Neuronal stem cell (in vitro differentiated cells): ENCODE results near the gene SCOC. TPM values are rescaled to one million over a fixed set of nuclear protein-coding genes. Genes with fewer than 3 reads are reported as not detected.

Experiments
- DNase-seq: peaks from one replicate; pipeline ENCODE4 v3.0.0-alpha.2; 2013; ENCODE audit warnings: low spot score
- H2AFZ ChIP-seq: one replicate; pipeline ENCODE4 v1.6.1; 2013; ENCODE audit warnings: mild to moderate bottlenecking, low read length, inconsistent platforms
- H2AK5ac ChIP-seq: 2 replicates; pipeline ENCODE4 v1.6.1; 2013; ENCODE audit warnings: low read depth, mild to moderate bottlenecking, inconsistent platforms, low read length, moderate library complexity, mixed read lengths
- H2BK120ac ChIP-seq: 2 replicates; pipeline ENCODE4 v1.6.1; 2013; ENCODE audit warnings: low read depth, mild to moderate bottlenecking, inconsistent platforms, low read length, moderate library complexity, mixed read lengths
- H2BK12ac ChIP-seq: one replicate; pipeline ENCODE4 v1.6.1; 2013; ENCODE audit warnings: low read length, inconsistent platforms
- H2BK15ac ChIP-seq: 2 replicates; pipeline ENCODE4 v1.6.1; 2013; ENCODE audit warnings: mild to moderate bottlenecking, low read length, inconsistent platforms, mixed read lengths
- H2BK5ac ChIP-seq: one replicate; pipeline ENCODE4 v1.6.1; 2013; ENCODE audit warnings: inconsistent platforms, mild to moderate bottlenecking, low read length, moderate library complexity
- H3K14ac ChIP-seq: one replicate; pipeline ENCODE4 v1.6.1; 2013; ENCODE audit warnings: low read length, inconsistent platforms
- H3K18ac ChIP-seq: 2 replicates; pipeline ENCODE4 v1.6.1; 2013; ENCODE audit warnings: low read length, inconsistent platforms
- H3K23ac ChIP-seq: 2 replicates; pipeline ENCODE4 v1.6.1; 2013; ENCODE audit warnings: low read depth, mild to moderate bottlenecking, mixed read lengths, low read length, inconsistent platforms; ENCODE audit not compliant: poor library complexity
- H3K27ac ChIP-seq: replicated peaks from 3 replicates; pipeline ENCODE4 v1.5.1; 2013; ENCODE audit warnings: low read length, inconsistent platforms
- H3K27me3 ChIP-seq, 3 experiments: 2 replicates each; pipeline ENCODE4 v1.6.1; 2013; ENCODE audit warnings: low read length in 3 of 3, mild to moderate bottlenecking in 2 of 3, inconsistent platforms in 1 of 3, low read depth in 1 of 3, mixed read lengths in 1 of 3, moderate library complexity in 1 of 3; ENCODE audit not compliant: control insufficient read depth in 3 of 3, insufficient read depth in 3 of 3
- H3K36me3 ChIP-seq, 2 donors: replicated peaks in 1 of 2; 2 replicates each; pipeline ENCODE4 v1.6.1; 2013; ENCODE audit warnings: low read length in 2 of 2; ENCODE audit not compliant: control insufficient read depth in 2 of 2, insufficient read depth in 2 of 2
- H3K4ac ChIP-seq: 2 replicates; pipeline ENCODE4 v1.6.1; 2013; ENCODE audit warnings: inconsistent platforms, mild to moderate bottlenecking, low read length, moderate library complexity
- H3K4me1 ChIP-seq, 2 donors: 1 replicate in 1 of 2; 2 replicates in 1 of 2; pipeline ENCODE4 v1.6.1; 2013; ENCODE audit warnings: low read length in 2 of 2, low read depth in 1 of 2; ENCODE audit not compliant: control insufficient read depth in 2 of 2, insufficient read depth in 1 of 2
- H3K4me2 ChIP-seq: one replicate; pipeline ENCODE4 v1.6.1; 2013; ENCODE audit warnings: mild to moderate bottlenecking, low read length, inconsistent platforms; ENCODE audit not compliant: insufficient read depth, poor library complexity, severe bottlenecking
- H3K4me3 ChIP-seq, 2 donors: 2 replicates each; pipeline ENCODE4 v1.5.1; 2013; ENCODE audit warnings: low read length in 2 of 2, mild to moderate bottlenecking in 2 of 2, inconsistent platforms in 1 of 2, moderate library complexity in 1 of 2
- H3K79me1 ChIP-seq: one replicate; pipeline ENCODE4 v1.6.1; 2013; ENCODE audit warnings: low read depth, mild to moderate bottlenecking, inconsistent platforms, low read length, moderate library complexity
- H3K9ac ChIP-seq: one replicate; pipeline ENCODE4 v1.6.1; 2013; ENCODE audit warnings: mild to moderate bottlenecking, low read depth, low read length, inconsistent platforms; ENCODE audit not compliant: poor library complexity
- H3K9me3 ChIP-seq, 2 donors: replicated peaks in 1 of 2; 2 replicates each; pipeline versions ENCODE3 to v1.6.1; 2013; ENCODE audit warnings: low read length in 2 of 2, mild to moderate bottlenecking in 2 of 2, inconsistent platforms in 1 of 2, low read depth in 1 of 2, mixed read lengths in 1 of 2, moderate library complexity in 1 of 2; ENCODE audit not compliant: control insufficient read depth in 2 of 2, insufficient read depth in 1 of 2
- H4K8ac ChIP-seq: one replicate; pipeline ENCODE4 v1.6.1; 2013; ENCODE audit warnings: low read depth, mild to moderate bottlenecking, inconsistent platforms, low read length, moderate library complexity
- H4K91ac ChIP-seq: one replicate; pipeline ENCODE4 v1.6.1; 2013; ENCODE audit warnings: low read length, low read depth, mild to moderate bottlenecking, inconsistent platforms; ENCODE audit not compliant: poor library complexity
- WGBS, 2 donors: extraction: QIAGEN DNeasy Blood & Tissue Kit; methylation state at CpG; one replicate each; pipeline ENCODE4 v1.1.7; 2013; ENCODE audit warnings: missing lambda C conversion rate in 2 of 2, mixed read lengths in 1 of 2; ENCODE audit not compliant: insufficient read length in 2 of 2, insufficient replicate concordance in 1 of 2; ENCODE audit errors: extremely low coverage in 2 of 2; 5-methylcytosine and 5-hydroxymethylcytosine counted together
- polyA plus RNA-seq, 2 experiments: library from polyadenylated mRNA; stranded (reverse); fragments of 200-250 nt; gene quantifications; one replicate each; pipeline ENCODE4 v1.2.3, GENCODE V29; 2013

SCOC gene
- 60.4 TPM for polyA plus RNA-seq (2013, experiment 1 of 2)
- polyA plus RNA-seq (2013, experiment 2 of 2) = 61.6 TPM

DNA sequence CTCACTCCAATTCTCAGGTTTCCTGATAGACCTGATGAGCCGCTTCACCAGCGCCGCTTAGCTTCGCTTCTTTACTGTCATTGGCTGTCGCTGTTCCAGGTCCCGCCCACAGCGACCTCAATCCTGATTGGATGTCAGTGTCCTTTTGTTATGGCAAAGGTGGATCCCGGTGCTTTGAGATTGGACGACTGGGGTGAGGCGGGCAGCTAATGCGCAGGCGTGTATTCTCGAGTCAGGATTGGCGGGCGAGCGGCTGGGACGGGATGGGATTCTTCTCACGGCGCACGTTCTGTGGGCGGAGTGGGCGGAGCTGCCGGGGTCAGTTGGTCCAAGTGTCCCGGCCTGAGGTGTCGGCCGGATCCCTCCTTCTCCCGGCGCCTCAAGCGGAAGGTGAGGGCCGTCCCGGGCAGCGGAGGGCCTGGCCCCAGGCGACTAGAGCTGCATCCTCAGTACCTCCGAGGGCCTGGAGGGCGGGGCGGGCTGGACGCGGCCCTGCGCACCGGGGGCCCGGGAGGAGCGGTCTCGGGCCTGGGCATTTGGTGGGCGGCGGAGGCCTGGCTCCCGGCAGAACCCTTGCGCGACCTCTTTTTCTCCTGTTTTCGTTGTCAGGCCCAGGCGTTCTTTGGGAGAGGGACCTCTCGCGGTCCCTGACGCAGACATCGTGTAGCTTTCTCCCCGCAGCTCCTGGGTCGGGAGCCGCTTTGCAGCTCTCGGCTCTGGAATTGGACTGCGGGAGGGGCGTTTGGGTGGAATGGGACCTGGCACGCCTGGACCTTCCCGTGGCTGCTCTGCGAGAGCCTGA, at the start of gene SCOC:
Gene SCOC (plus strand): TSS at position 319 of the 802 bp plus-strand sequence. CDS start 5,525 bp downstream, outside the sequence.
- Histone ChIP-seq H2BK15ac (peak within 1 kb of the TSS; percentile 2), H3K9me3 (no peaks in the 10 kb centered on the region), H3K36me3 (peaks cover 0 to 4% of the 10 kb centered on the region in 2 donors), H3K23ac (peak within 1 kb of the TSS; percentile 52), H3K14ac (no peak within 1 kb of the TSS), H2BK5ac (peak within 1 kb of the TSS; percentile 66), H3K18ac (peak within 1 kb of the TSS; percentile 97), H4K8ac (no peak within 1 kb of the TSS), H3K4me1 (peaks cover 5 to 8% of the 10 kb centered on the region in 2 donors), H4K91ac (no peak within 1 kb of the TSS), H3K27me3 (no peaks in the 10 kb centered on the region), H3K9ac (peak within 1 kb of the TSS; percentile 90), H3K27ac (peak within 1 kb of the TSS; percentile 85), H2AFZ (peak within 1 kb of the TSS; percentile 90), H3K4me2 (peak within 1 kb of the TSS; percentile 66), H3K4ac (no peak within 1 kb of the TSS), H3K79me1 (peaks cover 2% of the 10 kb centered on the region), H3K4me3 (peak within 1 kb of the TSS; percentile 63 to 92), H2AK5ac (no peak within 1 kb of the TSS), H2BK120ac (no peak within 1 kb of the TSS), H2BK12ac (no peak within 1 kb of the TSS)
- DNase-seq = peak; percentile 99
- no CpG with 5 or more reads among the region's 63 CpGs for WGBS, 2 donors

DNA sequence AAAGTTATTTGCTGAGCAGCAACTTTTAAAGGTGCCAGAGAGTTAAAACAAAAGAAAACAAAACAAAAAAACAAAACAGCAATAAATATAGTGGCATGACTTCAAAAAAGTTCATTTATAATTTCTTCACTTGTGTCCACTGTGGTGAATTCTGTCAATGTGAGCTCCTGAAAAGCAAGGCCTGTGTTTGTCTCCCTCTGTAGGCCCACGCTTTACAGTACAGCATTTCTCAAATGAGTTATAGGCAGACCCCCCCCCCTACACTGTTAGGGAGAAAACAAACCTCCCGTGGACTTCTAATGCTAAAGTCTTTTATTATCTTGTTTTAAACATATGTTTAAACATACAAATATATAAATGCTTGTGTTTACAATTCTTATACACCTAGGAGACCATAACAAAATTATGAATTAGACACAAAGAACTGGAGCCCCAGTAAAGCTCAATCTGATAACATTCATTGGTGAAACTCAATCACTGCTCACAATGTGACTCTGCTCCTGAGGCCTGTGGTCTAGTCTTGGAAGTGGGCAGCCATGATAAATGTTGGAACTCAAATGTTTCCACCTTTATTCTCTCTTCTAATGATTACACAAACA, 47.0 kb upstream of the SCOC start:
- no peak overlapping the region for H2AFZ ChIP-seq
- H2BK120ac ChIP-seq = no peak overlapping the region
- no peak overlapping the region for H3K27ac ChIP-seq
- H3K23ac ChIP-seq = no peak overlapping the region
- peaks cover 0 to 4% of the 10 kb centered on the region in 2 donors for H3K9me3 ChIP-seq
- no peak overlapping the region for H2AK5ac ChIP-seq
- no peak overlapping the region for H3K9ac ChIP-seq
- no peak overlapping the region for H3K4me2 ChIP-seq
- H3K14ac ChIP-seq = no peak overlapping the region
- H3K4me1 ChIP-seq = no peaks in the 10 kb centered on the region
- H3K79me1 ChIP-seq = no peaks in the 10 kb centered on the region
- DNase-seq = no peak
- no peaks in the 10 kb centered on the region for H3K36me3 ChIP-seq
- no CpG with 5 or more reads among the region's 2 CpGs for WGBS, 2 donors
- no peak overlapping the region for H4K91ac ChIP-seq
- no peak overlapping the region for H2BK12ac ChIP-seq
- H3K4me3 ChIP-seq = no peak overlapping the region
- no peak overlapping the region for H3K4ac ChIP-seq
- H2BK15ac ChIP-seq = no peak overlapping the region
- no peak overlapping the region for H2BK5ac ChIP-seq
- H4K8ac ChIP-seq = no peak overlapping the region
- no peak overlapping the region for H3K18ac ChIP-seq
- no peaks in the 10 kb centered on the region for H3K27me3 ChIP-seq

DNA sequence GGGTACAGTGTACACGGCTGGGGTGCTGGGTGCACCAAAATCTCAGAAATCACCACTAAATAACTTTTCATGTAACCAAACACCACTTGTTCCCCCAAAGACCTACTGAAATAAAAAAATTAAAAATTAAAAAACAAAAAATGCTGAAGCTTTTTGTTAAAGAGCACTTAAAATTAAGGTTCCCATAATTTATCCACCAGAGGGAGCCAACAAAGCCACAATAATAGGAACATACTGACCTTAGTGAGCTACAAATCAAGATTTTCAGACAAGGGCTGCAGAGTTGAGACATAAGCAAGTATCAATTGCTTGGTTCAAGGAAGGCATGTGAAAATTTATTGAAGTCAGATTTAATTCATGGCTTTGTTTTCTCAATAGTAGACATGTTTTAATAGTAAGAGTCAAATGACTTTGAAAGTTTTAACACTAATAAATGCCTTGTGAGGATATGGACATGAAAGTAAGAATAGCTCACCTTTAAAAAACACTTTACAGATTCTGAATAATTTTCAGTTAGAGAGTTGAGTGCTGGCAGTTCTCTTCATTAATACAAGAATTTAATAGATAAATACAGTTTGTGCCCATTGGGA, 43.0 kb upstream of the SCOC start:
- Histone ChIP-seq H3K27me3 (no peaks in the 10 kb centered on the region), H3K4me1 (no peaks in the 10 kb centered on the region), H4K91ac (no peak overlapping the region), H3K9me3 (no peaks in the 10 kb centered on the region), H3K4me3 (no peak overlapping the region), H2BK15ac (no peak overlapping the region), H2AK5ac (no peak overlapping the region), H3K18ac (no peak overlapping the region), H3K4ac (no peak overlapping the region), H2BK5ac (no peak overlapping the region), H3K9ac (no peak overlapping the region), H3K14ac (no peak overlapping the region), H2BK12ac (no peak overlapping the region), H2BK120ac (no peak overlapping the region), H4K8ac (no peak overlapping the region), H3K4me2 (no peak overlapping the region), H3K23ac (no peak overlapping the region), H3K36me3 (no peaks in the 10 kb centered on the region), H3K27ac (no peak overlapping the region), H2AFZ (no peak overlapping the region), H3K79me1 (no peaks in the 10 kb centered on the region)
- no peak for DNase-seq
- WGBS, 2 donors = no CpG with 5 or more reads among the region's 1 CpG

DNA sequence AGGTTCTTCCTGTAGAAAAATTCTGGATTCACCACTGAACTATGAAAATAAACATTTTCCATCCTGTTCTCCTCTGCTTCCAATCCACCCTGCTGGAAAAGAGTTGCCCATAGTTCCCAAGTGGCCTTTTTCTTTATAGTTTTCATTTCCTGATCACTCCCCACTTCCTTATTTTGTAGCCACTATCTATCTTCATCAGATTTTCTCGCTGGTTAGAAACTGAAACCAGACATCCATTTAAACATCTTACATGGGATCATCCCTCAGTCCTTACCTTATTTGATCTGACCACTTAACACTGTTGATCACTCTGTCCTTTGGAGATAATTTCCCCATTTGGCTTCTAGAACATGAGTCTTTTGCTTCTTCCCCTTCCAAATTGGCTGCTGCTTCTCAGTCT, 42.2 kb upstream of the SCOC start:
- Histone ChIP-seq H2BK15ac (no peak overlapping the region), H3K18ac (no peak overlapping the region), H2BK5ac (no peak overlapping the region), H3K79me1 (no peaks in the 10 kb centered on the region), H2BK12ac (no peak overlapping the region), H3K4me3 (no peak overlapping the region), H3K23ac (no peak overlapping the region), H2AK5ac (no peak overlapping the region), H4K91ac (no peak overlapping the region), H2AFZ (no peak overlapping the region), H3K4me1 (no peaks in the 10 kb centered on the region), H4K8ac (no peak overlapping the region), H3K4me2 (no peak overlapping the region), H3K4ac (no peak overlapping the region), H3K27me3 (no peaks in the 10 kb centered on the region), H3K14ac (no peak overlapping the region), H3K27ac (no peak overlapping the region), H3K36me3 (no peaks in the 10 kb centered on the region), H3K9me3 (no peaks in the 10 kb centered on the region), H2BK120ac (no peak overlapping the region), H3K9ac (no peak overlapping the region)
- WGBS, 2 donors = no CpG with 5 or more reads among the region's 1 CpG
- no peak for DNase-seq
